HepG2 (cell line): ENCODE data around the gene CNTN2.

Experiments used
- CTCF ChIP-seq: sonication (generic); formaldehyde crosslinking; IDR thresholded peaks from 2 replicates; pipeline ENCODE4 v1.5.0; 2020; ENCODE audit warnings: mild to moderate bottlenecking, missing genetic modification reagents, moderate library complexity
- FOXP4 ChIP-seq: sonication (generic); formaldehyde crosslinking; IDR thresholded peaks from 2 replicates; pipeline ENCODE4 v1.4.0; 2020; ENCODE audit warnings: missing genetic modification reagents
- JUNB ChIP-seq: sonication (generic); formaldehyde crosslinking; IDR thresholded peaks from 2 replicates; pipeline ENCODE4 v1.8.0; 2022; ENCODE audit warnings: missing genetic modification reagents, mild to moderate bottlenecking, borderline replicate concordance
- MAFK ChIP-seq, 2 experiments: IDR thresholded peaks in 1 of 2; conservative IDR thresholded peaks in 1 of 2; 2 replicates each; pipeline ENCODE4 v1.6.1; 2011; ENCODE audit warnings: improper control_type of control experiment in 2 of 2, low read length in 2 of 2
- PAWR ChIP-seq: sonication (generic); formaldehyde crosslinking; IDR thresholded peaks from 2 replicates; pipeline ENCODE4 v1.4.0; 2020; ENCODE audit warnings: missing genetic modification reagents, mild to moderate bottlenecking, borderline replicate concordance
- POLR2A ChIP-seq, 2 experiments: IDR thresholded peaks; 2 replicates each; pipeline ENCODE4 v1.6.1; 2011; ENCODE audit warnings: low read depth in 2 of 2, low read length in 2 of 2, mild to moderate bottlenecking in 1 of 2, moderate library complexity in 1 of 2; ENCODE audit not compliant: insufficient read depth in 1 of 2
- SMARCC2 ChIP-seq: fragments of 450-650 bp; IDR thresholded peaks from 2 replicates; pipeline ENCODE4 v1.6.1; 2017; ENCODE audit warnings: antibody characterized with exemption, mild to moderate bottlenecking
- SP2 ChIP-seq: sonication (generic); formaldehyde crosslinking; IDR thresholded peaks from 2 replicates; pipeline ENCODE4 v1.5.1; 2020; ENCODE audit warnings: mild to moderate bottlenecking, missing genetic modification reagents
- ZSCAN5A ChIP-seq: sonication (generic); formaldehyde crosslinking; IDR thresholded peaks from 2 replicates; pipeline ENCODE4 v1.8.0; 2022; ENCODE audit warnings: mild to moderate bottlenecking, missing genetic modification reagents, borderline replicate concordance
- TF ChIP-seq, protein P1 (sequence below): sonication (generic); formaldehyde crosslinking; IDR thresholded peaks from 2 replicates; pipeline ENCODE4 v1.4.0; 2020; ENCODE audit warnings: mild to moderate bottlenecking, missing genetic modification reagents

- TF ChIP-seq SMARCC2: no peak
- no peak for TF ChIP-seq CTCF (CRISPR knock-in tag)
- TF ChIP-seq JUNB (CRISPR knock-in tag): no peak
- no peak for TF ChIP-seq PAWR (CRISPR knock-in tag)
- TF ChIP-seq, protein P1, sequence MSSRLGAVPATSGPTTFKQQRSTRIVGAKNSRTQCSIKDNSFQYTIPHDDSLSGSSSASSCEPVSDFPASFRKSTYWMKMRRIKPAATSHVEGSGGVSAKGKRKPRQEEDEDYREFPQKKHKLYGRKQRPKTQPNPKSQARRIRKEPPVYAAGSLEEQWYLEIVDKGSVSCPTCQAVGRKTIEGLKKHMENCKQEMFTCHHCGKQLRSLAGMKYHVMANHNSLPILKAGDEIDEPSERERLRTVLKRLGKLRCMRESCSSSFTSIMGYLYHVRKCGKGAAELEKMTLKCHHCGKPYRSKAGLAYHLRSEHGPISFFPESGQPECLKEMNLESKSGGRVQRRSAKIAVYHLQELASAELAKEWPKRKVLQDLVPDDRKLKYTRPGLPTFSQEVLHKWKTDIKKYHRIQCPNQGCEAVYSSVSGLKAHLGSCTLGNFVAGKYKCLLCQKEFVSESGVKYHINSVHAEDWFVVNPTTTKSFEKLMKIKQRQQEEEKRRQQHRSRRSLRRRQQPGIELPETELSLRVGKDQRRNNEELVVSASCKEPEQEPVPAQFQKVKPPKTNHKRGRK (CRISPR knock-in tag): no peak
- no peak for TF ChIP-seq FOXP4 (CRISPR knock-in tag)
- no peak for TF ChIP-seq ZSCAN5A (CRISPR knock-in tag)
- TF ChIP-seq MAFK (conservative IDR thresholded peaks at IDR 0.05 in 1 of 2, IDR thresholded peaks at IDR 0.05 in 1 of 2; ENCODE audit: low read length in 2 of 2): no peak
- no peak for TF ChIP-seq SP2 (CRISPR knock-in tag)
- TF ChIP-seq POLR2A (IDR thresholded peaks at IDR 0.05; ENCODE audit: insufficient read depth in 1 of 2, low read depth in 2 of 2, low read length in 2 of 2): no peak
These were observed 41.9 kb upstream of the CNTN2 start for GRCh38 chr1:205001162-205001561.
